HG02973 (cell line): ENCODE data around the gene TBC1D1.

Source experiments
- ATAC-seq: cut with Tn5 transposase; IDR thresholded peaks from one replicate; pipeline ENCODE4 v1.9.1; 2021; ENCODE audit warnings: moderate library complexity; ENCODE audit not compliant: unreplicated experiment

Gene TBC1D1

DNA sequence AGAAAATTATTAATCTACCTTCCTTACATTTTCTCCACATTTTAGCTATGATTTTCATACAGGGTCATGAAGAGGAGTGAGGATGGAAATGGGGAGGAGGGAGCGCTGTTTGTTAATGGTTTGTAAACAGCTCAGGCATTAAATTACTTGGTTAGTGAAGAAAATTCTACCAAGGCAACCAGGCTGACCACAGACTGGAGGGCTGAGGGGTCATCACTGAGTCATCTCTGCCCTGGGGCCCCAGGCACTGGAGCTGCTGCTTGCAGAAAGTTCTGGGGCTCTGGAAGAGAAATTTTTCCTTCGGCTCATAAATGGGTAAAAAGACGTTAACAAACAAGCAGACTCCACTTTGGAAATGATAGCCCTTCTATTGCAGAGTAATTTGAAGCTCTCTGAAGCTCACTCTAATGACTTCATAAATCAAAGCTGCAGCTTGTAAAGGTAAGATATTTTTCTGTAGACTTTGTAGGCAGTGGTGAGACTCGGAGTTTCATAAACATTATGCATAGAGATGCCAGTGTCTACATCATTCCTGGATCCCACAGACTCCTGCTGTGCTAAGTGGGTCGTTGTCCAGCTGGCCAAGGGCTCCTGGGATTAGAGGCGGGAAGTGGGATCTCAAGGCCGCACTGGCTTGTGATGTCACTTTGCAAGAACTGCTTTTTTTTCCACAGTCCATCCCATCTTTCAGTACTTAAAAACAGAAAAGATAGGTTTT lies 228.9 kb downstream of the TBC1D1 start:
- ATAC-seq, result no peak

GRCh38 chr4:38120772-38121171 lies 229.9 kb downstream of the TBC1D1 start:
- ATAC-seq, result no peak

DNA sequence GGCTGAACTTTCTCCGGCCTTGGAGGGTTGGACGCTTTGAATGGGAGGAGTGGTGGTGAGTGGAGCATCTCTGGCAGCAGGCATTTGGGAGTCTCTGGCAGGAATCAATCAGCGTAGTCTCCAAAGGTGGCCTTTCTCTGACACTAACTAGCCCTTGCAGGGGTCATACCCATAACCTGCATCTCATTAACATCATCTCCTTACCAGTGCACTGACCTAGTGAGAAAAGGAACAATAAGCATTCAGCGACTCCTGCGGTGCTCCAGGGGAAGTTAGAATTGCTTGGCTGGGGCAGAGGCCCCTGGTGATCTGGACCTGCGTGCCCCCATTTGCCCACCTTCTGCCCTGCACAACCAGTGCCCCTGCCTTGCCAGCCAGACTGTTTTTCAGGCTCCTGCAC lies 231.2 kb downstream of the TBC1D1 start:
- no peak for ATAC-seq

DNA sequence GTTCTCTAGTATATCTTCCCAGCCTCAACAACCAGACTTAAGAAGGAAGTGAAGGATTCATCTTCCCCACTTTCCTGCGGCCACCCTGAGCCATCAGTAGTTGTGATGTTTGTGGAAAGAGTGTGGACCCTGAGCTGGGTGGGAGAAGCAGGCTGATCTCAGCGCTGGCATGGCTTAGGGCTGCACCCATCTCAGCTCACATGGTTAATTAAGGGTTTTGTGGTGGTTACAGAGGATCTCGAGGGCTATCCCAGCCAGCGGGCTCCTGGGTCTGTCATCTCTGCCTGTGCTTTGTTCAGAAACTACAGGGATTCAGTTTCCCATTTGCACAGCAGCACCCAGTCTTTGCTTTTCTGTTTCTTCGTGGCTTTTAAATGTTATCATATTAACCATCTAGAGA lies 232.7 kb downstream of the TBC1D1 start:
- ATAC-seq, result no peak

- no peak for ATAC-seq
Measured at GRCh38 chr4:38124961-38125360, 234.1 kb downstream of the TBC1D1 start.

DNA sequence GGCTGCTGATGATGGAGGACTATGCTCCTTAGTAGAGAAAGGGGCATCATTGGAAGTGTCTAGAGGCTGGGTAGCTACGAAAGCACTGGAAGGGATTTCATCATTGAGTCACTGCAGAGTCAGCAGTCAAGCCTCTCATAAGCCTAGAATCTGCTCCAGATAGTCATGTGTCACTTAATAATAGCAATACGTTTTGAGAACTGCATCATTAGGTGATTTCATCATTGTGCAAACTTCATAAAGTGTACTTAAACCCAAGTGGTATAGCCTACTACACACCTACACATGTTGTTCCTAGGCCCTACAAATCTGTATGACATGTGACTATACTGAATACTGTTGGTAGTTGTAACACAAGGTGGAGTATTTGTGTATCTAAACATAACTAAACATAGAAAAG lies 234.9 kb downstream of the TBC1D1 start:
- no peak for ATAC-seq

- ATAC-seq, result no peak
Measured at GRCh38 chr4:38128478-38129459, 237.9 kb downstream of the TBC1D1 start.

DNA sequence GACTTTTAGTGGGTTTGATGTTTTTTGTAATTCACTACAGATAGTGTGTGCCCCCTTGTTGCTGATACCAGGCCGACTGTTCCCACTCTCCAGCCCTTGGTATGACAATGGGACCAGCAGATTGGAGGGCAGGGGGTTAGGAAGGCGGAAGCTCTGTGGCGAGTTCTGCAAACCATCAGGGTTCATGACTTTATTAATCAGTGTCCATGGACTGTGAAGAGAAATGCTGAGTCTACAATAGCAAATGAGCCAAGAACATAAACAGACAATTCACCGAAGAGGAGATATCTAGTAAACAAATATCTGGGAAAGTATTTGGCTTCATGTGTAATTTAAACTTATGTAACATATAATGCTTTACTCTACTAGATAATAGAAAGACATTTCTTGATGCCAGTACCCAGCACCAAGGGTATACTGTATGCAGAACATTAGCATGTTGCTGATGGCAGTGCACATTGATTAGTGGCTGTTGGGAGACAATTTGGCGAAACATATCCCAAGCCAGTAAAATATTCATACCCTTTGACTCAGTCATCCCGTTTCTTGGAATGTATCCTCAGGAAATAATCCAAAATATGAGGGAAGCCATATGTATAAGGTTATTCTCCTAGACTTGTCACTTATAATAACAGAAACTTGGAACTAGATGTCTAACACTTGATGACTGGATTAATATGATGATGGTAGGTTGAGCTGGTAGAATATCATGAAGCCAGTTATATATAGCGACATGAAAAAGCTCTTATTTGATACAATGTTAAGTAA lies 238.8 kb downstream of the TBC1D1 start:
- no peak for ATAC-seq

GRCh38 chr4:38130884-38131283 lies 240.0 kb downstream of the TBC1D1 start:
- no peak for ATAC-seq

DNA sequence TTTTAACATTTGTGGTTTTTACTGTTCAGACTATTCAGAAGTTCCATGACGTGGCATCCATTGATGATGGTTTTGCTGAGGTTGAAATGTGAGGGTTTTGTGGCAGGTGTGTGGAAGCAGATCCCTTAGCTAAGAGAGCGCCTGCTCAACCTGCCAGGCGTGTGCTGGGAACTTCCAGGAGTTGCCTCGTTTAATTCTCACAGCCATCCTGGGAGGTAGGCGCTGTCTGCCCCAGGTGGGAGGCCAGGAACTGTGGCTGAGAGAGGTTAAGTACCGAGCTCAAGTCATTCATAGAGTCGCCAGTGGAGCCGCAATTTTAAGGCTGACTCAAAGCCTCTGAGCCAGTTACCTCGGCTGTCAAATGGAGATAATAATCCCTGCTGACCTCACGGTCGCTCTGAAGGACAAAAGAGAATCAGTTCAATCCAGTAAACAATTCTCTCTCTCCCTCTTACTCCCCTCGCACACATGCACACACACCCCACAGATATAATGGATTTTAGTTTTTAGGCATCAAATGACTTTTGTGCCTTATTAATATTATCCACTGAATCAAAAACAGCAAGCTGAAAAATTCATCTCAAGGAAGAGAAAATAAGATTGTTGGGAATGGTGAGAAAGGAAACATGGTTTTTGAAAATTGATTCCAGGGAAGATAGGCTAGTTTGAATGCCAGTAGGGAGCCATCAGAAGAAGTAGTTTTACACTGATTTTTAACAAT lies 240.6 kb downstream of the TBC1D1 start:
- ATAC-seq, result peak; percentile 37

- ATAC-seq, result peak; percentile 76
Measured at GRCh38 chr4:38132107-38132673, 241.3 kb downstream of the TBC1D1 start.

GRCh38 chr4:38132843-38133662 lies 242.2 kb downstream of the TBC1D1 start:
- ATAC-seq, result no peak

DNA sequence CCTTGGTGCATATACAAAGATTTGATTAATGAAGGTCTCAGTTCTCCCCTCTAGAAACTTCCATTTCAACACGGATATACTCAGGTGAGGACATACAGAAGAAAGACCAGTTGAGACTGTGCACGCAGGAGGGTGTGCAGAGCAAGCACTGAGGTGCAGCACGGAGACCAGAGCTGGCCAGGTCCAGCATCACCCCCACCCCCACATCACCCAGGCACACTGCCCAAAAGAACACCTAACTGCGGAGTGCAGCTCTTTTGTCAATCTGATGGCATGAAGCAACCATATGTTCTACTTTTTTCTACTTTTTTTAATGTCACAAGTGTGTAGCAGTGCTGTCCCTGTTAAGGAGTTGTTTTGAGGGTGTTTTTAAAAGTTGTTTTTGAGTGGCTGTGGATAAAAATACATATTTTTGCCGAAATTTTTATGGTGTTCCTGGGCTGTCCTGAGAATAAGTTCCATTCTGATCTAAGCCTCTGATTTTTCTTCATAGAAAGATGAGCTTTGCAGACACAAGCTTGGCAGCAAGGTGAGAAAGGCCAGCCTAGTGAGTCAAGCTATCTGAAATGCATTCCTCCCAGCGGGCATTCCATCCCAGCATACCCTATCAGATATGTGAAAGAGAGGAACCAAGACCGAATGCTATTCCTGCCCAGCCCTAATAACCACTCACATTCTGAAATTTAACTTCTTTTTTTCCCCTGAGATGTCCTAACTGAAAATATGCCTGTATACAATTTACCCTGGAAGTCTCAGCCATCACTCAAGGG lies 243.0 kb downstream of the TBC1D1 start:
- no peak for ATAC-seq

DNA sequence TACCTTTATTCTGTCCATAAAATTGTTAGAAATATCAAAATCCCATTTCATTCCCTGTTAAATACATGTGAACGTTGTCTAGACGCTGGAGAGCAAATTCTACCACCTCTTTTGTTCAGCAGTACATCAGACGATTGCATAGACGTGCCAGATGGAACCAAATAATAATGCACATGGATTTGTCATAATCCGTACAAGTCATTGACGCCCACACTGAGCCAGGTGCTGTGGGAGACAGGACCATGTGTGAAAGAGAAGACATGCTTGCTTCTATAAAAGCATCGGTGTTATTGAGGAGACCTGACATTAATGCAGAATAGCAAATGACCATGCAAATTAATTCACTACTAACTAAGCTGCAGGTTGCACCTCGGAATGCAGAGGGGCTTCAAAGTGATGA lies 244.3 kb downstream of the TBC1D1 start:
- ATAC-seq, result no peak

DNA sequence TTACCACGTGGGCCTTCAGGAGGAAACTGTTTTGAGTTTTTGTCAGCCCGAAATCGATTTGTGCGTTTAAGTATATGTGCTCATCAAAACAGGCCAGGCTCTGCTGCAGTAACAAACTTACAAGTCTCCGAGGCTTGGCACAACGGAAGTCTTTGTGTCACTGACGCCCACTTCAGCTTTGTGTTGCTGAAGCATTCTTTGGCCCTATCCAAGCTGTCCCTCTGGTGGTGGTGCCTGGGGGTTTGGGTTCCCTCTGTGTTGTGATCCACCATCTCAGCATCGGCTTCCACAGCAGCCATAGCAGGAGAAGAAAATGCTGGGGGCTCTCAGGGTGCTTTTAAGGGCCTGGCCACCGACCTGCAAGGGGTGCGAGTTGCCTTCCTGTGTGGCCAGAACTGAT lies 245.7 kb downstream of the TBC1D1 start:
- no peak for ATAC-seq

- ATAC-seq, result no peak
Measured at GRCh38 chr4:38137080-38137479, 246.2 kb downstream of the TBC1D1 start.

GRCh38 chr4:38138363-38138762 lies 247.5 kb downstream of the TBC1D1 start:
- no peak for ATAC-seq

DNA sequence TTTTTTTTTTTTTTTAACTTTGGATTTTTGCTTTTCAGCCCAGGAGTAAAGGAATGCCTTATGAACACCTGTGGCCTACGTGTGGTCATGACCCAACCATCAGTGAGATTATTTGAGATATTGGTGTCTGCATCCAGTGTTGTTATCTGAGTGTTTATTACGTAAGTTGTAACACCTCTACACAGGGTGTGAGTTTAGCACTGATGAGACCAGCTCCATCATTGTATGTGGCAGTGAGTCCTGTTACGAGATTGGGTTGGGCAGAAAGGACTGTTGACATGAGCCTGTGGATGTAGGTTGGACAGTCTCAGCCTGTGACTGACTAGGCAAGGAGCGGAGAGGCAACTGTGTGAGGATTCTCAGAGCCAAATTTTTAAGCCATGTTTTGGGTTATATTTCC lies 248.3 kb downstream of the TBC1D1 start:
- ATAC-seq, result no peak
